ENCODE results near the gene TTC22. TPM values are rescaled to one million over a fixed set of nuclear protein-coding genes. Genes with fewer than 3 reads are reported as not detected.

Gene TTC22
- total RNA-seq, 1 donor from 2014 or later: not detected

GRCh38 chr1:54808443-54809207 lies 7.5 kb upstream of the TTC22 start:
- DNase-seq (ENCODE audit: low read depth): no peak

GRCh38 chr1:54807756-54808155 lies 6.6 kb upstream of the TTC22 start:
- peak; percentile 68 for DNase-seq (ENCODE audit: low read depth)

- DNase-seq (ENCODE audit: low read depth): peak; percentile 84
Measured at GRCh38 chr1:54806931-54807611, 5.9 kb upstream of the TTC22 start.

- DNase-seq (ENCODE audit: low read depth): no peak
Measured at GRCh38 chr1:54805981-54806381, 4.9 kb upstream of the TTC22 start.

GRCh38 chr1:54805466-54805865 lies 4.3 kb upstream of the TTC22 start:
- no peak for DNase-seq (ENCODE audit: low read depth)

- DNase-seq (ENCODE audit: low read depth): no peak
Measured at GRCh38 chr1:54804471-54805132, 3.5 kb upstream of the TTC22 start.

- peak; percentile 29 for DNase-seq (ENCODE audit: low read depth)
Measured at GRCh38 chr1:54803761-54804470, 2.8 kb upstream of the TTC22 start.

GRCh38 chr1:54800041-54800898 lies 853 bp downstream of the TTC22 start:
- DNase-seq (ENCODE audit: low read depth): no peak

- DNase-seq (ENCODE audit: low read depth): no peak
Measured at GRCh38 chr1:54798769-54799641, 2.1 kb downstream of the TTC22 start.

GRCh38 chr1:54798206-54798605 lies 2.9 kb downstream of the TTC22 start:
- no peak for DNase-seq (ENCODE audit: low read depth)

- no peak for DNase-seq (ENCODE audit: low read depth)
Measured at GRCh38 chr1:54796902-54797301, 4.2 kb downstream of the TTC22 start.

- DNase-seq (ENCODE audit: low read depth): no peak
Measured at GRCh38 chr1:54795841-54796468, 5.2 kb downstream of the TTC22 start.

- no peak for DNase-seq (ENCODE audit: low read depth)
Measured at GRCh38 chr1:54795356-54795665, 5.8 kb downstream of the TTC22 start.

- no peak for DNase-seq (ENCODE audit: low read depth)
Measured at GRCh38 chr1:54794451-54795355, 6.4 kb downstream of the TTC22 start.

- DNase-seq (ENCODE audit: low read depth): no peak
Measured at GRCh38 chr1:54792686-54793282, 8.3 kb downstream of the TTC22 start.

- no peak for DNase-seq (ENCODE audit: low read depth)
Measured at GRCh38 chr1:54791880-54792522, 9.1 kb downstream of the TTC22 start.

GRCh38 chr1:54788459-54788858 lies 12.7 kb downstream of the TTC22 start:
- no peak for DNase-seq (ENCODE audit: low read depth)

Measured in myocyte (in vitro differentiated cells).